Measurements from ENCODE around the gene FJX1.
A peak's percentile ranks its signal among the peaks of the same experiment; 100 is the strongest.

FJX1 gene

GRCh38 chr11:35629914-35630313 is 11.7 kb downstream of the FJX1 start:
- Histone ChIP-seq H3K4me3 (ENCODE audit: control insufficient read depth in 1 of 7, extremely low read depth in 1 of 7, insufficient read depth in 4 of 7, low read depth in 2 of 7, low read length in 6 of 7) (no peak overlapping the region), H3K27ac (ENCODE audit: insufficient read depth in 1 of 2, low read depth in 1 of 2, low read length in 2 of 2, poor library complexity in 1 of 2, severe bottlenecking in 2 of 2) (no peak overlapping the region), H3K9me3 (ENCODE audit: control extremely low read depth in 1 of 5, control insufficient read depth in 4 of 5, insufficient read depth in 2 of 5, low read depth in 1 of 5, low read length in 4 of 5) (peaks cover 0 to 3% (median 0%) of the 10 kb centered on the region in 5 experiments), H3K4me1 (ENCODE audit: control extremely low read depth in 1 of 4, control insufficient read depth in 4 of 4, insufficient read depth in 4 of 4, low read length in 3 of 4) (peaks cover 2 to 8% (median 5%) of the 10 kb centered on the region in 4 experiments), H3K36me3 (ENCODE audit: control insufficient read depth in 4 of 4, insufficient read depth in 4 of 4, low read length in 3 of 4) (no peaks in the 10 kb centered on the region), H3K27me3 (replicated peaks in 2 of 5; ENCODE audit: control insufficient read depth in 4 of 5, insufficient read depth in 5 of 5, low read length in 4 of 5) (peaks cover 0 to 17% (median 5%) of the 10 kb centered on the region in 5 experiments)
- ChIA-PET CTCF (no interaction called here), POLR2A (no interaction called here)
- no CpG with 5 or more reads among the region's 6 CpGs for WGBS (ENCODE audit: insufficient coverage)
- DNase-seq: no peak

- Histone ChIP-seq H3K4me3 (ENCODE audit: control insufficient read depth in 1 of 7, extremely low read depth in 1 of 7, insufficient read depth in 4 of 7, low read depth in 2 of 7, low read length in 6 of 7) (no peak overlapping the region), H3K36me3 (ENCODE audit: control insufficient read depth in 4 of 4, insufficient read depth in 4 of 4, low read length in 3 of 4) (no peaks in the 10 kb centered on the region), H3K9me3 (ENCODE audit: control extremely low read depth in 1 of 5, control insufficient read depth in 4 of 5, insufficient read depth in 2 of 5, low read depth in 1 of 5, low read length in 4 of 5) (peaks cover 0 to 3% (median 0%) of the 10 kb centered on the region in 5 experiments), H3K27ac (ENCODE audit: insufficient read depth in 1 of 2, low read depth in 1 of 2, low read length in 2 of 2, poor library complexity in 1 of 2, severe bottlenecking in 2 of 2) (no peak overlapping the region), H3K27me3 (replicated peaks in 2 of 5; ENCODE audit: control insufficient read depth in 4 of 5, insufficient read depth in 5 of 5, low read length in 4 of 5) (peaks cover 0 to 10% (median 5%) of the 10 kb centered on the region in 5 experiments), H3K4me1 (ENCODE audit: control extremely low read depth in 1 of 4, control insufficient read depth in 4 of 4, insufficient read depth in 4 of 4, low read length in 3 of 4) (peaks cover 2 to 8% (median 5%) of the 10 kb centered on the region in 4 experiments)
- no peak for DNase-seq
- CTCF ChIA-PET: no interaction called here
- POLR2A ChIA-PET: no interaction called here
- WGBS (ENCODE audit: insufficient coverage): 67% methylated on average over 1 of the region's 3 CpGs
Measured at GRCh38 chr11:35631891-35632290, 13.6 kb downstream of the FJX1 start.

GRCh38 chr11:35632301-35632700 is 14.0 kb downstream of the FJX1 start:
- Histone ChIP-seq H3K36me3 (ENCODE audit: control insufficient read depth in 4 of 4, insufficient read depth in 4 of 4, low read length in 3 of 4) (no peaks in the 10 kb centered on the region), H3K4me1 (ENCODE audit: control extremely low read depth in 1 of 4, control insufficient read depth in 4 of 4, insufficient read depth in 4 of 4, low read length in 3 of 4) (peaks cover 2 to 8% (median 5%) of the 10 kb centered on the region in 4 experiments), H3K9me3 (ENCODE audit: control extremely low read depth in 1 of 5, control insufficient read depth in 4 of 5, insufficient read depth in 2 of 5, low read depth in 1 of 5, low read length in 4 of 5) (peaks cover 0 to 3% (median 0%) of the 10 kb centered on the region in 5 experiments), H3K27me3 (replicated peaks in 2 of 5; ENCODE audit: control insufficient read depth in 4 of 5, insufficient read depth in 5 of 5, low read length in 4 of 5) (peaks cover 0 to 10% (median 5%) of the 10 kb centered on the region in 5 experiments), H3K27ac (ENCODE audit: insufficient read depth in 1 of 2, low read depth in 1 of 2, low read length in 2 of 2, poor library complexity in 1 of 2, severe bottlenecking in 2 of 2) (no peak overlapping the region), H3K4me3 (ENCODE audit: control insufficient read depth in 1 of 7, extremely low read depth in 1 of 7, insufficient read depth in 4 of 7, low read depth in 2 of 7, low read length in 6 of 7) (no peak overlapping the region)
- no peak for DNase-seq
- POLR2A ChIA-PET: no interaction called here
- no CpG with 5 or more reads among the region's 1 CpG for WGBS (ENCODE audit: insufficient coverage)
- CTCF ChIA-PET: no interaction called here

GRCh38 chr11:35633827-35634423 is 15.7 kb downstream of the FJX1 start:
- no peaks in the 10 kb centered on the region for H3K9me3 ChIP-seq (ENCODE audit: control extremely low read depth in 1 of 5, control insufficient read depth in 4 of 5, insufficient read depth in 2 of 5, low read depth in 1 of 5, low read length in 4 of 5)
- no peaks in the 10 kb centered on the region for H3K36me3 ChIP-seq (ENCODE audit: control insufficient read depth in 4 of 4, insufficient read depth in 4 of 4, low read length in 3 of 4)
- no peak overlapping the region for H3K4me3 ChIP-seq (ENCODE audit: control insufficient read depth in 1 of 7, extremely low read depth in 1 of 7, insufficient read depth in 4 of 7, low read depth in 2 of 7, low read length in 6 of 7)
- POLR2A ChIA-PET: no interaction called here
- peaks cover 0 to 10% (median 5%) of the 10 kb centered on the region in 5 experiments for H3K27me3 ChIP-seq (replicated peaks in 2 of 5; ENCODE audit: control insufficient read depth in 4 of 5, insufficient read depth in 5 of 5, low read length in 4 of 5)
- H3K27ac ChIP-seq (ENCODE audit: insufficient read depth in 1 of 2, low read depth in 1 of 2, low read length in 2 of 2, poor library complexity in 1 of 2, severe bottlenecking in 2 of 2): no peak overlapping the region
- CTCF ChIA-PET: no interaction called here
- 58% methylated on average over 3 of the region's 4 CpGs for WGBS (ENCODE audit: insufficient coverage)
- DNase-seq: peak in 2 of 3 donors; percentile 21 to 63
- H3K4me1 ChIP-seq (ENCODE audit: control extremely low read depth in 1 of 4, control insufficient read depth in 4 of 4, insufficient read depth in 4 of 4, low read length in 3 of 4): peaks cover 2 to 8% (median 5%) of the 10 kb centered on the region in 4 experiments

GRCh38 chr11:35635933-35636332 is 17.7 kb downstream of the FJX1 start:
- H3K9me3 ChIP-seq (ENCODE audit: control extremely low read depth in 1 of 5, control insufficient read depth in 4 of 5, insufficient read depth in 2 of 5, low read depth in 1 of 5, low read length in 4 of 5): no peaks in the 10 kb centered on the region
- no peak for DNase-seq
- H3K27ac ChIP-seq (ENCODE audit: insufficient read depth in 1 of 2, low read depth in 1 of 2, low read length in 2 of 2, poor library complexity in 1 of 2, severe bottlenecking in 2 of 2): no peak overlapping the region
- ChIA-PET POLR2A (no interaction called here), CTCF (no interaction called here)
- WGBS (ENCODE audit: insufficient coverage): 100% methylated on average over 5 of the region's 6 CpGs
- peaks cover 2 to 8% (median 5%) of the 10 kb centered on the region in 4 experiments for H3K4me1 ChIP-seq (ENCODE audit: control extremely low read depth in 1 of 4, control insufficient read depth in 4 of 4, insufficient read depth in 4 of 4, low read length in 3 of 4)
- peaks cover 0 to 4% (median 0%) of the 10 kb centered on the region in 5 experiments for H3K27me3 ChIP-seq (replicated peaks in 2 of 5; ENCODE audit: control insufficient read depth in 4 of 5, insufficient read depth in 5 of 5, low read length in 4 of 5)
- no peak overlapping the region for H3K4me3 ChIP-seq (ENCODE audit: control insufficient read depth in 1 of 7, extremely low read depth in 1 of 7, insufficient read depth in 4 of 7, low read depth in 2 of 7, low read length in 6 of 7)
- H3K36me3 ChIP-seq (ENCODE audit: control insufficient read depth in 4 of 4, insufficient read depth in 4 of 4, low read length in 3 of 4): no peaks in the 10 kb centered on the region

- ChIA-PET CTCF (interaction anchor here (0.6 kb wide), 1 partner anchor 154 kb away, joined by 3 read pairs; no protein-coding TSS in a partner anchor), POLR2A (no interaction called here)
- Histone ChIP-seq H3K4me3 (ENCODE audit: control insufficient read depth in 1 of 7, extremely low read depth in 1 of 7, insufficient read depth in 4 of 7, low read depth in 2 of 7, low read length in 6 of 7) (no peak overlapping the region), H3K4me1 (ENCODE audit: control extremely low read depth in 1 of 4, control insufficient read depth in 4 of 4, insufficient read depth in 4 of 4, low read length in 3 of 4) (no peaks in the 10 kb centered on the region), H3K27ac (ENCODE audit: insufficient read depth in 1 of 2, low read depth in 1 of 2, low read length in 2 of 2, poor library complexity in 1 of 2, severe bottlenecking in 2 of 2) (no peak overlapping the region), H3K36me3 (ENCODE audit: control insufficient read depth in 4 of 4, insufficient read depth in 4 of 4, low read length in 3 of 4) (no peaks in the 10 kb centered on the region), H3K27me3 (replicated peaks in 2 of 5; ENCODE audit: control insufficient read depth in 4 of 5, insufficient read depth in 5 of 5, low read length in 4 of 5) (peaks cover 0 to 3% (median 0%) of the 10 kb centered on the region in 5 experiments), H3K9me3 (ENCODE audit: control extremely low read depth in 1 of 5, control insufficient read depth in 4 of 5, insufficient read depth in 2 of 5, low read depth in 1 of 5, low read length in 4 of 5) (no peaks in the 10 kb centered on the region)
- DNase-seq: no peak
- WGBS (ENCODE audit: insufficient coverage): 92% methylated on average over 5 of the region's 9 CpGs
Measured at GRCh38 chr11:35639591-35640179, 21.4 kb downstream of the FJX1 start.

- Histone ChIP-seq H3K27me3 (replicated peaks in 2 of 5; ENCODE audit: control insufficient read depth in 4 of 5, insufficient read depth in 5 of 5, low read length in 4 of 5) (no peaks in the 10 kb centered on the region), H3K4me1 (ENCODE audit: control extremely low read depth in 1 of 4, control insufficient read depth in 4 of 4, insufficient read depth in 4 of 4, low read length in 3 of 4) (no peaks in the 10 kb centered on the region), H3K36me3 (ENCODE audit: control insufficient read depth in 4 of 4, insufficient read depth in 4 of 4, low read length in 3 of 4) (no peaks in the 10 kb centered on the region), H3K9me3 (ENCODE audit: control extremely low read depth in 1 of 5, control insufficient read depth in 4 of 5, insufficient read depth in 2 of 5, low read depth in 1 of 5, low read length in 4 of 5) (no peaks in the 10 kb centered on the region), H3K4me3 (ENCODE audit: control insufficient read depth in 1 of 7, extremely low read depth in 1 of 7, insufficient read depth in 4 of 7, low read depth in 2 of 7, low read length in 6 of 7) (no peak overlapping the region), H3K27ac (ENCODE audit: insufficient read depth in 1 of 2, low read depth in 1 of 2, low read length in 2 of 2, poor library complexity in 1 of 2, severe bottlenecking in 2 of 2) (no peak overlapping the region)
- WGBS (ENCODE audit: insufficient coverage): 78% methylated on average over 5 of the region's 6 CpGs
- CTCF ChIA-PET: no interaction called here
- POLR2A ChIA-PET: no interaction called here
- no peak for DNase-seq
Measured at GRCh38 chr11:35641171-35641897, 23.1 kb downstream of the FJX1 start.

Data from common myeloid progenitor, CD34-positive (primary cell).